AG04449 (cell line): ENCODE results near the gene SOX15.
"Not testable (repeated sequence)": the region's sequence is repeated elsewhere in the genome, so short reads cannot be mapped to it uniquely, and the experiment has no call there.

ENCODE experiments used
- CTCF ChIA-PET: fragments of 350-600 bp; formaldehyde crosslinking; extraction: SDS; loops from one replicate; lab custom pipeline; 2021; ENCODE audit warnings: antibody characterized with exemption; lab: Yijun Ruan, JAX
- POLR2A ChIA-PET: fragments of 400-600, 350-600 bp; formaldehyde crosslinking; extraction: SDS; loops from one replicate; lab custom pipeline; 2020; ENCODE audit warnings: antibody characterized with exemption, inconsistent platforms; lab: Yijun Ruan, JAX
- DNase-seq: peaks from one replicate; pipeline ENCODE4 v3.0.0-alpha.2; 2010; ENCODE audit warnings: low read depth, low spot score
- H3K4me3 ChIP-seq: 2 replicates; pipeline ENCODE4 v1.5.1; 2011; ENCODE audit warnings: low read depth, mild to moderate bottlenecking, control low read depth, low read length
- CTCF ChIP-seq: IDR thresholded peaks from one replicate; pipeline ENCODE4 v1.5.1; 2011; ENCODE audit warnings: mild to moderate bottlenecking, moderate library complexity, low read length, control low read depth, inconsistent platforms; ENCODE audit not compliant: insufficient read depth; ENCODE audit errors: missing control alignments

The SOX15 gene

DNA sequence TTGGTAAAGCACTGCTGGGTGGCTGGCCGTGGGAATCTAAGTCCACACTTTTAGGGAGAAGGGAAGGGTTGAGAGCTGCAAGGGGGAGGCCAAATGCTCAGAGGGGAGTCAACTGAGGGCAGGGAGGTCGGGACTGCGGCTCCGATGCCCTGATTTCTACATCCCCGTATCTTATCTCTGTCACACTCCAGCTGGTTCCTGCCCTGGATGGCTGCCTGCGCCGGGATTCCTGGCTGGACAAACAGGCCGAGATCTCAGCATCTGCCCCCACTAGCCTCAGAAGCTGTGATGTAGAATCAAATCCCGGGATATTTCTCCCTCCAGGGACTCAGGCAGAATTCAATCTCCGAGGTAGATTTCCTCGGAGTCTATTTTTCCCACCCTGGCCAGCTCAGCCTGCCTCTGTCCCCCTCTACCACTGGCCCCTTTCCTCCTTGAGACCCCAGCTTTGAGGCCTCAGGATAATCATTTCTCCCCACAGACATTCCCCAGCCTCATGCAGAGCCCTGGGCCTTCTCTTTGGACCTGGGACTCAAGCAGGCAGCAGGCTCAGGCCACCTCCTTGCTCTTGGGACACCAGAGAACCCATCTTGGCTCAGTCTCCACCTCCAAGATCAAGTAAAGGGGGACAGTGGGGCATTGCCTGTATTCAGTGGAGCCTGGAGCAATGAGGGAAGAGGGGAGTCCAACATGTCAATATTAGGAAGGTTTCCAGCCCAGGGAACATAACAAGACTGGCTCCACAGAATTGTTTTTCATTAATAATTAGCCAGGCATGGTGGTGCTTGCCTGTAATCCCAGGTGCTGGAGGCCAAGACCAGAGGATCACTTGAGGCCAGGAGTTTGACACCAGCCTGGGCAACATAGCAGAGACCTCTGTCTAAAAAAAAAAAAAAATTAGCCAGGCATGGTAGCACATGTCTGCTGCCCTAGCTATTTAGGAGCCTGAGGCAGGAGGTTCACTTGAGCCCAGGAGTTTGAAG, 41.8 kb upstream of the SOX15 start:
- ChIA-PET POLR2A (interaction anchor here (1.1 kb wide), 1 partner anchor 55 kb away, joined by 5 read pairs; the partner anchor contains the start of gene TP53), CTCF (interaction anchor here (0.7 to 11.1 kb wide), 23 partner anchors 10 to 426 kb away, joined by 3 to 201 read pairs (median 7); partner anchors contain the start of genes ATP1B2, FXR2, TP53 and WRAP53)
- no peak overlapping the region for H3K4me3 ChIP-seq
- no peak for TF ChIP-seq CTCF
- DNase-seq: no peak

GRCh38 chr17:7629939-7630571, 40.2 kb upstream of the SOX15 start, which contains the start of gene SHBG:
TSS of gene SHBG (plus strand) at chr17:7630135. CDS start at chr17:7630173, 38 bp downstream.
- no peak for TF ChIP-seq CTCF
- H3K4me3 ChIP-seq: no peak within 1 kb of the TSS
- ChIA-PET POLR2A (no interaction called here), CTCF (interaction anchor here (0.7 to 11.1 kb wide), 10 partner anchors 9 to 56 kb away, joined by 3 to 201 read pairs (median 6); partner anchors contain the start of genes ATP1B2, FXR2, TP53 and WRAP53)
- DNase-seq: no peak

DNA sequence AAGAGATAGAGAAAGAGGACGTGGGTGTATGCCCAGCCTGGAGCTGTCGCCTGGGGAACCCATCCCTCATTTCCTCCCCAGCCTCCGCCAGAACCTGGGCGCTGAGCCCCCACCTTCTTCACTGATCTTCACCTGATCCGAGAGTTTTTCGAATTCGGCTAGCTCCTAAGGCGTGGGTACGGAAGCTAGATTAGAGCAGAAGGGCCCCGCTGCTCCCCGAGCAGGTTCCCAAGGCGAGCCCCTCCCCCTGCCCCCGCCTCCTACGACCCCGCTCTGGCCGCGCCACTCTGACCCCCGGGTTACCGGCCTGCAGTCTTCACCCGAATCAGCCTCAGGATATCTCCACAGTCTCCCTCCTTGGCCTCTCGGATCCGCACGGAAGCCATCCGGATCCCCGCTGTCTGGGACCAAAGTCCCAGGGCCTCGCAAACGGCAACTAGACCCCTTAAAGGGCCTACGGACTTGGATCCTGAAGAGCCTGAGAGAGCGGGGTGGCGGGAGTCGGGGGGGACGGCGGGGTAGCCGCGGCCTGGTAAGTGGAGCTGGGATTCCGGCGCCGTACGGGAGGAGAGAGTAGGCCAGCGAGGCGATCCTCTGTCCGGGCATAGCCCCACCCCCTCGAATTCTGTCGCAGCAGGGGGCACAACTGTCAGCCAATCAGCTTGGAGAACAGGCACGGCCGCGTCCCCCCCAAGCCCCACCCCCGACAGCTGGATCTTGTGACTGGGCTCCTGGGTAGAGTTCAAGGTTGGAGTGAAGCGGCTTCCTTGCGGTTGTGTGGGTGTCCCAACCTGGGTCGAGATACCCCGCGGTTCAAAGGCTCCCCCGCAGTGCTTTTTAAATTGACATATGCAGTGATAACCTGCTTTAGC, 37.6 kb upstream of the SOX15 start, which contains the start of gene SAT2:
SAT2 (minus strand) TSS at position 572 of the 872 bp plus-strand sequence; CDS start at position 386, 186 bp downstream.
- DNase-seq: peak; percentile 52
- CTCF ChIA-PET: interaction anchor here (0.6 to 11.1 kb wide), 7 partner anchors 9 to 116 kb away, joined by 3 to 201 read pairs (median 4); partner anchors contain the start of genes FXR2, TP53 and WRAP53
- POLR2A ChIA-PET: interaction anchor here (0.5 to 2.2 kb wide), 6 partner anchors 13 to 67 kb away, joined by 3 to 15 read pairs (median 4); partner anchors contain the start of genes FXR2 and TP53
- TF ChIP-seq CTCF: no peak
- H3K4me3 ChIP-seq: peak within 1 kb of the TSS; percentile 65

- peak overlapping the region; percentile 65 for H3K4me3 ChIP-seq
- CTCF ChIA-PET: interaction anchor here (0.6 to 11.1 kb wide), 5 partner anchors 11 to 117 kb away, joined by 3 to 201 read pairs (median 4); partner anchors contain the start of genes FXR2, TP53 and WRAP53
- no peak for DNase-seq
- no peak for TF ChIP-seq CTCF
- POLR2A ChIA-PET: interaction anchor here (2.0 to 2.2 kb wide), 2 partner anchors 12 to 60 kb away, joined by 14 to 15 read pairs; partner anchors contain the start of genes FXR2 and TP53
These were observed 37.0 kb upstream of the SOX15 start for GRCh38 chr17:7626956-7627249.

- POLR2A ChIA-PET: interaction anchor here (2.0 to 2.2 kb wide), 2 partner anchors 12 to 60 kb away, joined by 14 to 15 read pairs; partner anchors contain the start of genes FXR2 and TP53
These were observed 36.4 kb upstream of the SOX15 start for GRCh38 chr17:7626307-7626706.

DNA sequence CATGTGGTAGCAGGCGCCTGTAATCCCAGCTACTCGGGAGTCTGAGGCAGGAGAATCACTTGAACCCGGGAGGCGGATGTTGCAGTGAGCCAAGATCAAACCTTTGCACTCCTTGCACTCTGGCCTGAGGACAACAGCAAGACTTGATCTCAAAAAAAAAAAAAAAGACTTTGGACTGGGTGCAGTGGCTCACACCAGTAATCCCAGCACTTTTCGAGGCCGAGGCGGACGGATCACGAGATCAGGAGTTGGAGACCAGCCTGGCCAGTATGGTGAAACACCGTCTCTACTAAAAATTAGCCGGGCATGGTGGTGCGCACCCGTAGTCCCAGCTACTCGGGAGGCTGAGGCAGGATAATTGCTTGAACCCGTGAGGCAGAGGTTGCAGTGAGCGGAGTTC, 35.9 kb upstream of the SOX15 start:
- CTCF ChIA-PET: interaction anchor here (9.7 kb wide), 1 partner anchor 10 kb away, joined by 67 read pairs; the partner anchor contains the start of gene FXR2
- H3K4me3 ChIP-seq, POLR2A ChIA-PET, DNase-seq: not testable (repeated sequence)

More at GRCh38 chr17:7626307-7626706, 36.4 kb upstream of the SOX15 start:
- CTCF ChIA-PET: interaction anchor here (9.7 to 11.1 kb wide), 2 partner anchors 10 to 60 kb away, joined by 67 to 201 read pairs; partner anchors contain the start of genes FXR2, TP53 and WRAP53
- H3K4me3 ChIP-seq: peak overlapping the region; percentile 65
- TF ChIP-seq CTCF: no peak
- DNase-seq: no peak
